WTC11 (cell line): ENCODE results near the gene AKIRIN2. TPM values are rescaled to one million over a fixed set of nuclear protein-coding genes. Genes with fewer than 3 reads are reported as not detected.

ENCODE experiments used
- AFF4 ChIP-seq: sonication (generic); formaldehyde crosslinking; IDR thresholded peaks from 2 replicates; pipeline ENCODE4 v1.8.1; 2023; ENCODE audit warnings: mild to moderate bottlenecking, missing genetic modification reagents, borderline replicate concordance
- ATF2 ChIP-seq: sonication (generic); formaldehyde crosslinking; IDR thresholded peaks from 2 replicates; pipeline ENCODE4 v1.8.1; 2022; ENCODE audit warnings: low read depth, missing genetic modification reagents, borderline replicate concordance
- ATF3 ChIP-seq: sonication (generic); formaldehyde crosslinking; conservative IDR thresholded peaks from 2 replicates; pipeline ENCODE4 v1.8.1; 2022; ENCODE audit warnings: mild to moderate bottlenecking, missing genetic modification reagents
- CTCF ChIP-seq: fragments of 200-600 bp; IDR thresholded peaks from 2 replicates; pipeline ENCODE4 v1.8.0; 2022; ENCODE audit warnings: antibody characterized with exemption
- E2F1 ChIP-seq: sonication (generic); formaldehyde crosslinking; IDR thresholded peaks from 2 replicates; pipeline ENCODE4 v1.8.0; 2022; ENCODE audit warnings: mild to moderate bottlenecking, missing genetic modification reagents
- E2F5 ChIP-seq: sonication (generic); formaldehyde crosslinking; IDR thresholded peaks from 2 replicates; pipeline ENCODE4 v1.8.1; 2022; ENCODE audit warnings: mild to moderate bottlenecking, moderate library complexity, missing genetic modification reagents
- ETV6 ChIP-seq: sonication (generic); formaldehyde crosslinking; IDR thresholded peaks from 2 replicates; pipeline ENCODE4 v1.8.1; 2022; ENCODE audit warnings: mild to moderate bottlenecking, missing genetic modification reagents
- FOXK1 ChIP-seq: sonication (generic); formaldehyde crosslinking; IDR thresholded peaks from 2 replicates; pipeline ENCODE4 v1.8.0; 2022; ENCODE audit warnings: mild to moderate bottlenecking, moderate library complexity, missing genetic modification reagents
- FOXP4 ChIP-seq: sonication (generic); formaldehyde crosslinking; IDR thresholded peaks from 2 replicates; pipeline ENCODE4 v1.8.0; 2022; ENCODE audit warnings: mild to moderate bottlenecking, missing genetic modification reagents
- GABPB1 ChIP-seq: sonication (generic); formaldehyde crosslinking; IDR thresholded peaks from 2 replicates; pipeline ENCODE4 v1.8.1; 2023; ENCODE audit warnings: mild to moderate bottlenecking, missing genetic modification reagents
- GRHL2 ChIP-seq: fragments of 250-450 bp; sonication (Bioruptor Pico); IDR thresholded peaks from 2 replicates; pipeline ENCODE4 v1.8.0; 2022; ENCODE audit warnings: mild to moderate bottlenecking, moderate library complexity; ENCODE audit not compliant: insufficient replicate concordance, severe bottlenecking
- IRF2 ChIP-seq: sonication (generic); formaldehyde crosslinking; IDR thresholded peaks from 2 replicates; pipeline ENCODE4 v1.8.0; 2022; ENCODE audit warnings: low read depth, missing genetic modification reagents, borderline replicate concordance
- JUN ChIP-seq: sonication (generic); formaldehyde crosslinking; IDR thresholded peaks from 2 replicates; pipeline ENCODE4 v1.8.0; 2023; ENCODE audit warnings: mild to moderate bottlenecking, missing genetic modification reagents
- NR3C1 ChIP-seq: sonication (generic); formaldehyde crosslinking; conservative IDR thresholded peaks from 2 replicates; pipeline ENCODE4 v1.8.1; 2023; ENCODE audit warnings: low read depth, mild to moderate bottlenecking, missing genetic modification reagents
- OVOL2 ChIP-seq: fragments of 250-450 bp; sonication (Bioruptor Pico); IDR thresholded peaks from 2 replicates; pipeline ENCODE4 v1.9.0; 2021; ENCODE audit warnings: mild to moderate bottlenecking, borderline replicate concordance
- RELA ChIP-seq: sonication (generic); formaldehyde crosslinking; IDR thresholded peaks from 2 replicates; pipeline ENCODE4 v1.8.1; 2022; ENCODE audit warnings: missing genetic modification reagents, mild to moderate bottlenecking, borderline replicate concordance
- SMAD4 ChIP-seq: sonication (generic); formaldehyde crosslinking; IDR thresholded peaks from 2 replicates; pipeline ENCODE4 v1.8.0; 2022; ENCODE audit warnings: mild to moderate bottlenecking, missing genetic modification reagents
- STAT6 ChIP-seq: sonication (generic); formaldehyde crosslinking; conservative IDR thresholded peaks from 2 replicates; pipeline ENCODE4 v1.8.1; 2023; ENCODE audit warnings: mild to moderate bottlenecking, low read depth, missing genetic modification reagents, moderate library complexity
- ZNF138 ChIP-seq: sonication (generic); formaldehyde crosslinking; conservative IDR thresholded peaks from 2 replicates; pipeline ENCODE4 v1.8.1; 2022; ENCODE audit warnings: mild to moderate bottlenecking, moderate library complexity, missing genetic modification reagents
- ZNF219 ChIP-seq: sonication (generic); formaldehyde crosslinking; IDR thresholded peaks from 2 replicates; pipeline ENCODE4 v1.8.0; 2023; ENCODE audit warnings: missing genetic modification reagents, mild to moderate bottlenecking, borderline replicate concordance
- ZNF512 ChIP-seq: sonication (generic); formaldehyde crosslinking; IDR thresholded peaks from 2 replicates; pipeline ENCODE4 v1.8.1; 2022; ENCODE audit warnings: missing genetic modification reagents, borderline replicate concordance
- total RNA-seq: library from RNA; stranded (reverse); gene quantifications from 3 replicates; pipeline ENCODE4 v1.2.3, GENCODE V29; 2021

The AKIRIN2 gene
- total RNA-seq, 1 experiment from 2014 or later = 90.2 TPM

GRCh38 chr6:87701676-87702588 lies at the start of gene AKIRIN2 (continued):
- TF ChIP-seq STAT6 (CRISPR knock-in tag) (no peak), RELA (CRISPR knock-in tag) (no peak), ZNF219 (CRISPR knock-in tag) (no peak), GRHL2 (CRISPR knock-in tag) (no peak), IRF2 (CRISPR knock-in tag) (no peak), GABPB1 (CRISPR knock-in tag) (0 out of 2 replicates have a peak, but pooled peaks have one; percentile 40), AFF4 (CRISPR knock-in tag) (peak; percentile 37; the same call in 1 of the 2 replicates), SMAD4 (CRISPR knock-in tag) (0 out of 2 replicates have a peak, but pooled peaks have one; percentile 34), ATF2 (CRISPR knock-in tag) (no peak), E2F1 (CRISPR knock-in tag) (no peak), JUN (CRISPR knock-in tag) (no peak), ETV6 (CRISPR knock-in tag) (no peak), CTCF (no peak), ATF3 (CRISPR knock-in tag) (no peak), ZNF138 (CRISPR knock-in tag) (no peak), E2F5 (no peak), OVOL2 (no peak), NR3C1 (CRISPR knock-in tag) (no peak), FOXK1 (CRISPR knock-in tag) (peak; percentile 80; the same call in 1 of the 2 replicates), ZNF512 (no peak), FOXP4 (CRISPR knock-in tag) (no peak)
